ENCODE data around the gene MVB12B. TPM values are rescaled to one million over a fixed set of nuclear protein-coding genes. Genes with fewer than 3 reads are reported as not detected.

The MVB12B gene
- polyA plus RNA-seq, 1 experiment, result 4.4 TPM

GRCh38 chr9:126371007-126371870 is 44.6 kb downstream of the MVB12B start:
- no peak for TF ChIP-seq CTCF (IDR thresholded peaks at IDR 0.05; ENCODE audit: low read depth, low read length)
- no peaks in the 10 kb centered on the region; the same call in 1 of the 2 replicates for H3K9me3 ChIP-seq (ENCODE audit: control insufficient read depth, insufficient read depth, low read length)
- ChIA-PET POLR2A (no interaction called here), CTCF (no interaction called here)
- no peak for DNase-seq (ENCODE audit: low read depth, low spot score)
- H3K27ac ChIP-seq (ENCODE audit: low read depth, low read length), result no peak overlapping the region
- H3K4me3 ChIP-seq (ENCODE audit: low read depth, low read length), result no peak overlapping the region
- H3K27me3 ChIP-seq (ENCODE audit: control insufficient read depth, insufficient read depth, low read length), result no peaks in the 10 kb centered on the region

GRCh38 chr9:126372716-126373115 is 46.1 kb downstream of the MVB12B start:
- H3K27ac ChIP-seq (ENCODE audit: low read depth, low read length), result no peak overlapping the region
- no peak overlapping the region for H3K4me3 ChIP-seq (ENCODE audit: low read depth, low read length)
- no peak for TF ChIP-seq CTCF (IDR thresholded peaks at IDR 0.05; ENCODE audit: low read depth, low read length)
- ChIA-PET CTCF (no interaction called here), POLR2A (no interaction called here)
- H3K27me3 ChIP-seq (ENCODE audit: control insufficient read depth, insufficient read depth, low read length), result no peaks in the 10 kb centered on the region
- DNase-seq (ENCODE audit: low read depth, low spot score), result no peak
- H3K9me3 ChIP-seq (ENCODE audit: control insufficient read depth, insufficient read depth, low read length), result no peaks in the 10 kb centered on the region; the same call in 1 of the 2 replicates

- ChIA-PET CTCF (interaction anchor here (1.8 kb wide), 1 partner anchor 26 kb away, joined by 7 read pairs; no protein-coding TSS in a partner anchor), POLR2A (no interaction called here)
- Histone ChIP-seq H3K4me3 (ENCODE audit: low read depth, low read length) (no peak overlapping the region), H3K27me3 (ENCODE audit: control insufficient read depth, insufficient read depth, low read length) (no peaks in the 10 kb centered on the region), H3K27ac (ENCODE audit: low read depth, low read length) (no peak overlapping the region), H3K9me3 (ENCODE audit: control insufficient read depth, insufficient read depth, low read length) (no peaks in the 10 kb centered on the region; the same call in 1 of the 2 replicates)
- no peak for DNase-seq (ENCODE audit: low read depth, low spot score)
- no peak for TF ChIP-seq CTCF (IDR thresholded peaks at IDR 0.05; ENCODE audit: low read depth, low read length)
Observed at GRCh38 chr9:126373241-126373640, 46.6 kb downstream of the MVB12B start.

GRCh38 chr9:126374366-126374781 is 47.7 kb downstream of the MVB12B start:
- Histone ChIP-seq H3K9me3 (ENCODE audit: control insufficient read depth, insufficient read depth, low read length) (no peaks in the 10 kb centered on the region; the same call in 1 of the 2 replicates), H3K4me3 (ENCODE audit: low read depth, low read length) (no peak overlapping the region), H3K27ac (ENCODE audit: low read depth, low read length) (no peak overlapping the region), H3K27me3 (ENCODE audit: control insufficient read depth, insufficient read depth, low read length) (no peaks in the 10 kb centered on the region)
- TF ChIP-seq CTCF (IDR thresholded peaks at IDR 0.05; ENCODE audit: low read depth, low read length), result no peak
- ChIA-PET CTCF (interaction anchor here (0.6 to 1.8 kb wide), 2 partner anchors 25 to 56 kb away, joined by 3 to 7 read pairs; no protein-coding TSS in a partner anchor), POLR2A (no interaction called here)
- DNase-seq (ENCODE audit: low read depth, low spot score), result no peak

- H3K9me3 ChIP-seq (ENCODE audit: control insufficient read depth, insufficient read depth, low read length), result no peaks in the 10 kb centered on the region; the same call in 1 of the 2 replicates
- CTCF ChIA-PET, result interaction anchor here (1.3 to 3.7 kb wide), 2 partner anchors 23 to 73 kb away, joined by 5 to 11 read pairs; no protein-coding TSS in a partner anchor
- TF ChIP-seq CTCF (IDR thresholded peaks at IDR 0.05; ENCODE audit: low read depth, low read length), result no peak
- no peaks in the 10 kb centered on the region for H3K27me3 ChIP-seq (ENCODE audit: control insufficient read depth, insufficient read depth, low read length)
- no peak overlapping the region for H3K27ac ChIP-seq (ENCODE audit: low read depth, low read length)
- POLR2A ChIA-PET, result no interaction called here
- no peak for DNase-seq (ENCODE audit: low read depth, low spot score)
- H3K4me3 ChIP-seq (ENCODE audit: low read depth, low read length), result no peak overlapping the region
Observed at GRCh38 chr9:126375386-126375785, 48.8 kb downstream of the MVB12B start.

Measured in AG04450 (cell line).